Pulmonary artery endothelial cell (primary cell): ENCODE data around the gene CUEDC1. TPM values are rescaled to one million over a fixed set of nuclear protein-coding genes. Genes with fewer than 3 reads are reported as not detected.
"Not testable (repeated sequence)": the region's sequence is repeated elsewhere in the genome, so short reads cannot be mapped to it uniquely, and the experiment has no call there.

Experiments
- DNase-seq: peaks from one replicate; pipeline ENCODE4 v3.0.0-alpha.2; 2011; ENCODE audit warnings: low read depth, low spot score
- total RNA-seq: library from RNA; depleted of rRNA; stranded (reverse); fragments of >200 nt; gene quantifications from 2 replicates; pipeline ENCODE4 v1.2.3, GENCODE V29; 2014

CUEDC1 gene
- total RNA-seq, 1 donor from 2014 or later, result 5.2 TPM

DNA sequence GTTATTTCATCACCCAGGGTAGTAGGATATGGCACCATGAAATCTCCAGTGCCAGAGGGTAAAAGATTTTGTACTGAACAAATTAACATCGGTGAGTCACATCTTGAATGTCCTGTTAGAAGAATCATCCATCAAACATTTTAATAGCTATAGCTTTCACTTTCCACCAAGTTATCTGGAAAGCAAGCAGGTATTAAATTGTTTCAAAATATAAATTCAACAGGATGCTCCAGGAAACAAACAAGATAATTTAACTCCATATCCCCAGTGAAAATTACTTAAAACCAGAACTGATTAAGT is 30.4 kb upstream of the CUEDC1 start:
- no peak for DNase-seq

DNA sequence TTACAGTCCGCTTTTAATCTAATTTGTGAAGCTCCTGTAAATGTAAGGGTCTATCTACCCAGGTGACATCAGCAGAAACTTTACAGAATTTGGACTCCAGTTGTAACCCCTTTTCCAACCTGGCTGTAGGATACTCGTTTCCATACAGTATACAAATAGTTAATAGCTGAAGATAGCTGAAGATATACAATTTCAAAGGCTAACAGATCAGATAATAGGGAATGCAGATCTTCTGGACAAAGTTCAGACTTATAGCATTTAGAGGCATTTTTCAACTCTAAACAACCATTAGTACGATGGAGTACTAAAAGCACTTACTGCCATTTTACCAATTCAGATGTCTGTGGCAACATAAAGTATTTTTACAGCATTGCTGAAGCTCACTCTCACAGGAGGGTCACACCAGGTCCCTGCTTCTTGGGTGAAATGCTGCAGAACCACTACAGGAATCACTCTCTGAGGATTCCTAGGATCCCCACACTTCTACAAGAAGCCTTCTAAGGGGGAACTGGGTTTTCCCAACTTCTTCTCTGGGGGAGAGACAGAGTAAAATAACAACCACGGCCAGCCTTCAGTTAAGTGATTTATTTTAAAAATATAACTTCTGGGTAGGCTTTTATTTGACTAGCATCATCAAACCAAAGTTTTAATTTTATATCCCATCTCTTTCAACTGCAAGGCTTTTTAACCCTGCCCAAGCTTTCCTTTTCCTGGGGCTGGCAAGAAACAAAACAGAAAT is 29.9 kb upstream of the CUEDC1 start:
- DNase-seq, result no peak

- DNase-seq, result no peak
Measured at GRCh38 chr17:57984261-57984890, 29.2 kb upstream of the CUEDC1 start.

DNA sequence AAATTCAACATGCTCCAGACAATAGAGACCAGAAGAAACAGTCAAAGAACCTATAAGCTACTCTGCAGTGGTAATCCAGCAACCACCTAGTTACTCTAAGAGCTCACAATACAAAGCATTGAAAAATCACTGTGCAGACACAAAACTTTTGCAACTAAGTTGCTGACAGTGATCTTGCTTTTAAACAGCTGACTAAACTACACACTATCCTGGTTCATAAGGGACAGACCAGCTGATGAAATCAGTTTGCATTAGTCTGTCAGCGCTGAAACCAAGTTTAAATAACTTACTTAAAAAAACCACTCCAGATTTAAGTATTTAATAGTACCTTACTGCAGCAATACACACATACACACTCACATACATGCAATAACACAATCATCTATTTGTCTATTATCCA is 28.2 kb upstream of the CUEDC1 start:
- DNase-seq, result no peak

- no peak for DNase-seq
Measured at GRCh38 chr17:57982452-57983170, 27.4 kb upstream of the CUEDC1 start.

- no peak for DNase-seq
Measured at GRCh38 chr17:57980522-57980921, 25.3 kb upstream of the CUEDC1 start.

- no peak for DNase-seq
Measured at GRCh38 chr17:57979076-57979475, 23.9 kb upstream of the CUEDC1 start.

DNA sequence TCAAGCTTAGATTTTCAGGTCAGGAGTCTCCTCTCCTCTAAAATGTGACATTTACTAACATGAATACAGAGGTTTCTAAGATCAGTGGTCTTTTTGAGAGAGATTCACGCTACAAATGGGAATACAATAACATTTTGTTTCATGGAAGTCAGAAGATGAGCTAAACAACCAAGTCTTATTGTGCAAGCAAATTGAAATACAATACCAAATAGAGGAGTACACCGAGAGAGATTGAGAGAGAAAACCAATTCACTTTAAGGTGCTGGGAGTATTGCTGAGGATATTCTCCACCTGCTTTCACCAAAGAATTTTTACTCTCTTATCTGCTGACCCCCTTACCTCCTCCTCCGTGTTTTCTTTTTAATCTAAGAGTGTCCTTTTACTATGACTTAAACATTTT is 21.4 kb upstream of the CUEDC1 start:
- no peak for DNase-seq

- DNase-seq, result no peak
Measured at GRCh38 chr17:57975044-57975443, 19.8 kb upstream of the CUEDC1 start.

- not testable (repeated sequence) for DNase-seq
Measured at GRCh38 chr17:57974053-57974824, 19.0 kb upstream of the CUEDC1 start.

DNA sequence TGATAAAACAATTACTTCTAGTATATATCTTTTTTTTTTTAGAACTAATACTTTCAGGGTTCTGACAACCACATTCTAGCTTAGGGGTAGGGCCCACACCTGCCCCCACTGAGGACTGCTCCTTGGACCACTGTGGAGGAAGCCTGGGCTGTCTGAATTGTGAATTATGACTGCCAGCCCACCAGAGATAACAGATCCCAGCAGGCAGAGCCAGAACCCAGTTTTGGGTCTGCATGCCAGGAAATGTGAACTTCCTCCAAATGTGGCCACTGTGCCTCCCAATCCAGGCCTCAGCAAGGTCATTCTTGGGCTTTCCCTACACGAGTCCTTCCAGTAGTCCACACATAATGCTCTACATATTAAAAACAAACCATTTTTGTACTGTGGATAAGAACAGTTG is 16.9 kb upstream of the CUEDC1 start:
- no peak for DNase-seq

DNA sequence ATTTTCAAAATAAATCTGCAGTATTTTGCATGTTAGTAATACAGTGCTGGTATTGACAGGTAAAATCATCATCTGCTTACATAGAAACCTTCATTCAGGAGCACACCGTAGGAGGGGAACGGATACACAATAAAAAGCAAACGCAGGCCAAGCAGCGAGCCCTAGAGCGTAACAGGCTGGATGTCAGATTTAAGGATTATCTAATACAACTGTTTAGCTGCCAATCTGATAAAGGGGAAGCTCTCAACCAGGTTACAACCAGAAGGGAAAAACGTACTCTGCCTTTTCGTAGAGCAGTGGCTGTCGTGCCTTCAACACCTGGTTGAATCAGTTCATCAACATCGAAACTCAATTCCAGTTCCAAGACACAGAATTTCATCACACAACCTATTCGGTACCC is 16.4 kb upstream of the CUEDC1 start:
- DNase-seq, result no peak

DNA sequence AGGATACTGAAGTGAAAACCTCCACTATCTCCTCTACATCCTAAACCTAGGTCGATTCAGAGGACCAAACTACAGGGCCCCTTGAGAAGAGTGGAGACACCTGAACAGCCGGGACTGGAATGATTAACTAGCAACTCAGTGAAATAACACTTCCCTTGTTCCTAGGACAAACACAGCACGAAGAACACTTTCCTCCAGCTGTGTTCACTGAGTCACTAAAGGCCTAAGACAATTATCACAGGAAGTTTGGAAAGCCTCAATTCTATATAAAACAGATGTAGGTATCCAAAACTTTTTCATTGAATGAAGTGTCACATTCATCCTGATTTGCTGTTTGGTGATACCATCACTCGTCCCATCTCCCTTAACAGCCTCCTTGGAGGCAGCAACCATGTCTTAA is 15.5 kb upstream of the CUEDC1 start:
- no peak for DNase-seq

- no peak for DNase-seq
Measured at GRCh38 chr17:57968456-57968855, 13.2 kb upstream of the CUEDC1 start.

DNA sequence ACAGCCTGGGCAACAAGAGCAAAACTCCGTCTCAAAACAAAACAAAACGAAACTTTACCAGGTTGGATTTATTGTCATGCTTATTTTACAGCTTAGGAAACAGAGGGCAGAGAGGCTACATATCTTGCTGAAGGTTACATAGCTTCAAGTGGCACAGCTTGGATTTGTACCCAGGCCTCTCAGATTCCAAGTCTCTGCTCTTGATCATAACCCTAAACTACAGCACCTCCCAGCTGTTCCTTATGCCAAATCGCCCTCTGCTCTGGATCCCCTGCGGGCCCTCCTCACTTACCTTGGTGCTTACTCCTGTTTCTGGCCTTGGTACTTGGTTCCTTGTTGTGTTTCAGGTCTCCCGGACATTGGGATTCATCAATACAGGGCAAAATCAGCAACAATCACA is 11.7 kb upstream of the CUEDC1 start:
- DNase-seq, result no peak

DNA sequence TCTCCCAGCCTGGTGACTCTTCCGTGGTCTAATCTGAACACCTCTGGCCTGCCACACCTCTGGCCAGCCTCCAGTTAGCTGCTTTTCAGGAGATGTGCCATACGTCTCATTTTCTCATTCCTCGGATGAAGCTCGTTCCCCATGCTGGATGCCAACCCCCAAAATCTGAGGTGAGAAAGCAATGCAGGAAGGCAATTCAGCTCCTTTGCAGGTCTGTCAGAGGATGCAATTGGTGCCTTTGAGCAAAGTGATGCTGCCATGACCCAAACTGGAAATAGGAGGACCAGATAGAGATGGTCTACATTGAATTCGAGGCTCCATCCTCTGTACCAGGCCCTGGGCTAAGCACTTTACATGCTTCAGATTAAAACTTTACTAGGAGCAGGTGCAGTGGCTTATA is 11.0 kb upstream of the CUEDC1 start:
- DNase-seq, result no peak

DNA sequence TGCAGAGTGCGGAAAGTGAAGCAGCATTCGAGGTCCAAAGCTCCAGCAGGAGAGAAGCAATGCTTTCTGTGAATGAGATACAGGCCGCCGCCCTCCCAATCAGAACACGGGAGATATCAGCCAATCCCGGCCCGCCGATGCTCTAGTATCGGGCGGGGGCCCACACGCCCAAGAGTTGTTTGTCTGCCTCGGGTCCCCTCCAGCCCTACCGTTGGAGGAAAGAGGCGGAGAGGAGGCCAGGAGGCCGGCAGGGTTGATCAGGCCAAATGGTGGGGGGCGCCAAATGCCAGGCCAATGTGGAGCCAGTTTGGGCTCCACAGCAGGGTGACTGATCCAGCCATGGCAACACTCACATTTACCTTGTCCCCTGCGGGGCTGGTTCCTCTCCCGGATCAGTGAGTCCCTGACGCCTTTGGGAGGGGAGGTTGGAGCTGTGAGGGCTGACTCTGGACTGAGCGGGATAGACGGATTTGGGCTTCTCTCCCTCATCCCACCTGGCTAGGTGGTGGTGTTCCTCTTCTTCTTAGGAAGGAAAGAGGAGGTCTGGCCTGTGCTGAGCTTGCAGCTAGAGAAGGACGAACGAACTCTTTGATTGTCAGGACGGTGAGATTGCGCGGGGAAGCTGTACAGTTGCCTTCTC is 10.4 kb upstream of the CUEDC1 start:
- no peak for DNase-seq

GRCh38 chr17:57963149-57963511 is 7.9 kb upstream of the CUEDC1 start:
- no peak for DNase-seq

- DNase-seq, result no peak
Measured at GRCh38 chr17:57962279-57963148, 7.3 kb upstream of the CUEDC1 start.

DNA sequence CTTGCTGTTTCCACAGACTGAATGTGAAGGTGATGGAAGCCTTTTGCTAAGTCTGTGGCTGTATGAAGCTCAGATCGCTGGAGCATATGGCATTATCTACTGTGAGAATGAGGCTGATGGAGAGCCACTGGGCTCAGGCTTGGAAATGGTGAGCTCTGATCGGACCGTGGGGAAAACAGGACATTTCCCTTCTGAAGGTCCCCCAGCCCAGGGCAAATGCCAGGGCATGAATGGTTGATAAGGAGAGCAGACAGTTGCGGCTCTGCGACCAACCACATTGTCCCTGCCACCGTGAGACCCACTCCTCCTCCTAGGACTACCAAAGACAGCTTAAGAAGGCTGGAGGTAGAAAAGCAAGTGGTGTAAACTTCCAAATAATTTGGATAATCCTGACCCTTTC is 4.7 kb upstream of the CUEDC1 start:
- no peak for DNase-seq

- DNase-seq, result not testable (repeated sequence)
Measured at GRCh38 chr17:57958391-57958790, 3.2 kb upstream of the CUEDC1 start.
